NCI-H1092 treated with DMSO at 0.1 percent for 48 hours (cell line): ENCODE results near the gene ITK.

Experiments
- DNase-seq: peaks from one replicate; lab custom pipeline; 2025; lab: John Stamatoyannopoulos, UW

The ITK gene

DNA sequence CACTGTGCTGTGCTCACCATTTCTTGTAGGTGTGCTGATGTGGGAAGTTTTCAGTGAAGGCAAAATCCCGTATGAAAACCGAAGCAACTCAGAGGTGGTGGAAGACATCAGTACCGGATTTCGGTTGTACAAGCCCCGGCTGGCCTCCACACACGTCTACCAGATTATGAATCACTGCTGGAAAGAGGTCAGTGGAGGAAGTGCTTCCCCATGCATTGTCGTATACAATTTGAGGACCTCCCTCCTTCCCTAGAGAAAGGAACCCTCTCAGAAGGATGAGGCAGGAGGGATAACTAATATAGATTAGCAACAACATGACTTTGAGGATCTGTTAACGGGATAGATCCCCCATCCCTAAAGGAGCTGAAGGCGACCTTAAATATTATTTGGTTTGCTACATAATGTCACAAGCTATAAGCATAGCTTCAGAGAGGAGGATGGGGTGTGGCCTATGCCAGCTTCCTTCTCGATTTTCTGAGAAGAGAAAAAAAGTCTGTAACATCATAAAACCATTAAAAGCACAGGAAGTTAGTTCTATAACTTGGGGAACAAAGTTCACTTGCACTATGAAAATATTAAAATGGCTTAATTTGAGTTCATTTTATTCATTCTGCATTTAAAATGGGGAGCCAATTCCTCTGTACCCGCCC lies 68.3 kb downstream of the ITK start:
- DNase-seq: no peak

DNA sequence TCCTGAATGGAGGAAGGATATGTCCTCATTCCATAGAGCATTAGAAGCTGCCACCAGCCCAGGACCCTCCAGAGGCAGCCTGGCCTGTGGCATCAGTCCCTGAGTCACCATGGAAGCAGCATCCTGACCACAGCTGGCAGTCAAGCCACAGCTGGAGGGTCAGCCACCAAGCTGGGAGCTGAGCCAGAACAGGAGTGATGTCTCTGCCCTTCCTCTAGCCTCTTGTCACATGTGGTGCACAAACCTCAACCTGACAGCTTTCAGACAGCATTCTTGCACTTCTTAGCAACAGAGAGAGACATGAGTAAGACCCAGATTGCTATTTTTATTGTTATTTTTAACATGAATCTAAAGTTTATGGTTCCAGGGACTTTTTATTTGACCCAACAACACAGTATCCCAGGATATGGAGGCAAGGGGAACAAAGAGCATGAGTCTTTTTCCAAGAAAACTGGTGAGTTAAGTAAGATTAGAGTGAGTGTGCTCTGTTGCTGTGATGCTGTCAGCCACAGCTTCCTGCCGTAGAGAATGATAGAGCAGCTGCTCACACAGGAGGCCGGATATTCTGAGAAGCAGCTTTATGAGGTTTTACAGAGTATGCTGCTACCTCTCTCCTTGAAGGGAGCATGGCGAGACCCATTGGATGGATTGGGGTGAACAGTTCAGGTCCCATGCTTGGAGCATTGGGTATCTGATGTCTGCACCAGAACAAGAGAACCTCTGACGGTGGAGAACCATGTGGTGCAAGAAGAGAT lies 72.2 kb downstream of the ITK start:
- no peak for DNase-seq

DNA sequence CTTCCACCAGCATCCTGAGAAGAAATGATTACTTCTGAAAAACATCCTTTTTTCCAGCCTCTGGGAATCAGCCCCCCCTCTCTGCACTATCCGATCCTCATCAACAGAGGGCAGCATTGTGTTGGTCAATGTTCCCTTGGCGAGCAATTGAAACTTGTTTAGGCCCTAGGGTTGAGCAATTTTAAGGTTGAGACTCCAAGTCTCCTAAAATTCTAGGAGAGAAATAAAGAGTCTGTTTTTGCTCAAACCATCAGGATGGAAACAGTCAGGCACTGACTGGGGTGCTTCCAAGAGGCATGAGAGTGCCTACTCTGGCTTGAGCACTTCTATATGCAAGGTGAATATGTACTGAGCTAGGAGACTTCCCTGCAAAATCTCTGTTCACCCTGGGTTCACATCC lies 72.9 kb downstream of the ITK start:
- no peak for DNase-seq

DNA sequence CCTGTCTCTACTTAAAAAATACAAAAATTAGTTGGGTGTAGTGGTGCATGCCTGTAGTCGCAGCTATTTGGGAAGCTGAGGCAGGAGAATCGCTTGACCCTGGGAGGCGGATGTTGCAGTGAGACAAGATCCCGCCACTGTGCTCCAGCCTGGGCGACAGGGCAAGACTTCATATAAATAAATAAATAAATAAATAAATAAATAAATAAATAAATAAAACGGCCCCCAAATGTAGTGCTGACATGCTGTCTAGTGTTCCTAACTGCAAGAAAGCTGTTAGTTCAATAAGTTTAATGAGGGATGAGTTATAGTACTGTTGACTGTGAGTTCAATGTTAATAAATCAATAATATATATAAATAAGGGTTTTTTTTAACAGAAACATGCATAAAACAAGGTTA lies 77.8 kb downstream of the ITK start:
- no peak for DNase-seq

DNA sequence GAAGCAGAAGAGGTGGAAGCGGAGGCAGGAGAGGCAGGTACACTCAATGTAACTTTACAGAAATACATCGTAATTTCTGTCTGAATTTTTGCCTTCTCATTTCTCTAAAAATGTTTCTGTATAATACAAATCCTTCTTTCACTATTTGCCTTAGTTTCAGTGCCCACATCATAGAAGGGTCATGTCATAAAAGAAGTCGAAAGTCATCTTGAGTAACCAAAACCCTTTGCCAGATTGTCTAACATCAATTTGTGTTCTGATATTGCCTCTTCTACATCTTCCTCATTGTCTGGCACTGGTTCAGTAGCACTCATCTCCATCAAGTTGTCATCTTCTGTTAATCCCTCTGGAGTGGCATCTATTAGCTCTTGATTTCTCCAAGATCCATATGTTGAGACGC lies 79.1 kb downstream of the ITK start:
- DNase-seq: no peak

DNA sequence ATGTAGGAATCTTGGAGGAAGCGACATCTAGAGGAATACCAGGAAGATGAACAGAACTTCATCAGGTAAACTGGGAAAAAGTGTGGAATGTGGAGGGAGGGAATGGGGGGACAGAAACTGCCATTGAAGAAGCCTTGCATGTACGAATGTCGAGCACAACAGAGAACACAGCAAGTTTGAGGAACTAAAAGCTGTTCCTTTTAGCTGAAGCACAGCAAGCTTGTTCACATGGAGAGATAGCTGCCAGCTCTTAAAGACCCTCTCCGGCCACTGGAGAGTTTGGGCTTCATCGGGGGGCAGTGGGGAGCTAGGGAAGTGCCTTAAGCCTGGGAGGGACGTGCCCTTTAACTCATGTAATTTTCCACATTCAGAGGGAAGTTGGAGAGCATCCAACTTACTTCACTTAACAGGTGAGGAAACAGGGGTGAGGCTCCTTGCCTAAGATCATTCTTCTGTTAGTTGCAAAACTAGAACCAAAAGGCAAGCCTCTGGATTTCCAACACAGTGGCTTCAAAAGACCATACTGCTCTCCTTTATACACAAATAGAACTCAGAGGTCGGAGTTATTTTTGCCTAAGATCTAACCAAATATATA lies 83.0 kb downstream of the ITK start:
- no peak for DNase-seq

DNA sequence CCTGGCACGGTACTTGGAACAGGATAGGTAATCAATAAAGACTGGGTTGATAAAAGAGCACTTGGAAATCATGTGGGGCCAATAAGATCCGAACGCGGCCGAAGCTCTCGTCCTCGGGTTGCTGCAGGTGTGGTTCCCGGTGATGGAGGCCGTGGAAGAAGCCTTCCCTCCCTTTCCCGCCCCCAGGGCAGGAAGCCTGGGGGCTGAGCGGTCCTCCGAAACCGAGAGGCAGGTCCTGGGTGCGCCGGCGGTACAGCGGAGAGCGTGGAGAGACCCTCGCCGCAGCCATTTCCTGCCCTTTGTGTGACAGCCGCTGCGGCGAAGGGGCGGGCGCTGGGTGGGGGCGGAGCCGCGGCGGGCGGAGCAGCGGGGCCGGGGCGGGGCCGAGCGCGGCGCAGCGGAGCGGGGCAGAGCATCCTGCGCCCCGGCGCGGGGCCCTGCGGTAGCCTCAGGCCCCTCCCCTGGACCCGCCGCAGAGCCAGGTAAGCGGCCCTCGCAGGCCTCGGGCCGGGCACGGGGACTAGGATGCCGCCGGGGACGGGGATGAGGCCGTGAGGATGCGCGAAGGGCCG lies 85.2 kb downstream of the ITK start, which contains the start of gene CYFIP2:
TSS of gene CYFIP2 (plus strand) at position 410 of the 572 bp plus-strand sequence. CDS start 19,239 bp downstream, outside the sequence.
- DNase-seq: peak; percentile 49

DNA sequence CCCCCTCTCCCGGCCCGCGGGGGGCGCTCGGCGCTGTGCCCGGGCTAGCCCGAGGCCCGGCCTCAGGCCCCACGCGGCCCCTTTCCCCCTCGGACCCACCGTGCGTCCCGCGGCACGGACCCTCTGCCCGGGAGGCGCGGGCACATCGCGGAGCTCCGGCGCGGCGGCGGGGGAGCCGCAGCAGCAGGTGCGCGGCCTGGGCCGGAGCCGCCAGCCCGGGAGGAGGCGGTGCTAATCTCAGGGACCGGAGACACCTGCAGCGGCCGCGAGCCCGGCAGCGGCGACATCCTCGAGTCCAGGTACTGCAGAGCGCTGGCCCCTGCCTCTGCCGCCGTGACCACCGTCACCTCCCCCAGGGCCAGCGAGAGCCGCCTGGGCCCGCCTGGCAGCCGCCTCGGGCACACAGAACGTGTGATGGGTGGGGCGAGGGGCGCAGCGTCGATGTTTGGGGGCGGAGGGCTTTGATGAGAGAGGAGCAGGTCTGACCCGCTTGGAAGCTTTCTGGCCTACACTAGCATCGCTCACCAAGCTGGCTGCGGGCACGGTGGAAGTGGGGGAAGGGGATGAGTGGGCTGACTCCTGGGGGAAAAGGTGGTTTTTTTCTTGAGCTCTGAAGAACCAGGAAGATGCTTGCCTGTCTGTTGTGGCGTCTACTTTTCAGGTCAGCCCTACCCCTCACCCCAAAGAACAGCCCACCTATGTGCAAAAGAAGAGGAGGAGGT lies 85.8 kb downstream of the ITK start:
- peak; percentile 32 for DNase-seq

DNA sequence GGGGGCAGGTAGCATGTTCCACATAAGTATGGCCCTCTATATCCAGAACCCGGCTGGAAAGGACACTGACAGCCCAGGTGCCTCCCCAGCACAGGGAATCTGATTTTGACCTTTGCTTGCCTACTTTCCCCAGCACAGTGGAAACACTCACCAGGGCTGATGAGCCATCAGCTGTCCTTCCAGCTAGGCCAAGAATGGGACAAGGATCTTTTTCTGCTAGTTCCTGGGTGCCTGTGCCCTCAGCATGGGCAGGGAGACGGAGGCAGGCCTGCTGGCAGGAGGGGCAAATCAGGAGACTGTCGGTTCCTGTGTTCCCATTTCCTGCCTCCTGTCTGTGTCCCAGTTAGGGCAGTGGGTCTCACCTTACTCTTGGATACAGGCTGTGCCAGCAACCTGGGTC lies 86.4 kb downstream of the ITK start:
- DNase-seq: no peak

DNA sequence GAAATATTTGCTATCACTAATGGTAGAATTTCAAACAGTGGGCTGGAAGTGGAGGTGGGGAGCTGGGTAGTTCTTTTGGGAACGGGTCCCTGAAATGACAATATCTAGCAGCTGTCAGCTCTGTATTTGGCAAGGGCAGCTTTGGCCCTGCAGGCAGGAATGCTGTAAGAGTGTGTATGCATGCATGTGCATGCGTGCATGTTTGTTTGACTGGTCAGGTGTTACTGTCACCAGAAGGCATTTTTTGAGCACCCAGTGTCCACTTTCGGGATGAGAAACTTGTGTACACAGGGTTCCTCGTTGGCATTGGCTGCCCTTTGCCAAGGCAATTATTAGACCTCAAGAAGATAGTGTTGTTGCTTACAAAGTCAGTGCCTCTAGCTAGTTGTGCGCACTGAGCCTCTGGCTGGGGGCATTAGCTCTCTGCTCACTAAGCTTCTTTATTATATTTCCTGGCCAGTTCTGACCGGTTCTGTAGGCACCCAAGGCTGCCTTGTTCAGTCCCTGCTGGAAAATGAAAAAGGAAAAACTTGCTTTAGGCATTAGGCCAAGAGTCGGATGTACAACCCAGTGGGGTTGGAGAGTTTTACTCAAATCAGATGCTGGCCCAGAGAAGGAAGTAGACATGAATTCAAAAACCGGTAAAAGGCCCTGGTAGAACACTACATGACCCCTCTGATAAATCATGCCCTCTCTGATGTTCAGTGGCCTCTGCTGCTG lies 87.3 kb downstream of the ITK start:
- no peak for DNase-seq

DNA sequence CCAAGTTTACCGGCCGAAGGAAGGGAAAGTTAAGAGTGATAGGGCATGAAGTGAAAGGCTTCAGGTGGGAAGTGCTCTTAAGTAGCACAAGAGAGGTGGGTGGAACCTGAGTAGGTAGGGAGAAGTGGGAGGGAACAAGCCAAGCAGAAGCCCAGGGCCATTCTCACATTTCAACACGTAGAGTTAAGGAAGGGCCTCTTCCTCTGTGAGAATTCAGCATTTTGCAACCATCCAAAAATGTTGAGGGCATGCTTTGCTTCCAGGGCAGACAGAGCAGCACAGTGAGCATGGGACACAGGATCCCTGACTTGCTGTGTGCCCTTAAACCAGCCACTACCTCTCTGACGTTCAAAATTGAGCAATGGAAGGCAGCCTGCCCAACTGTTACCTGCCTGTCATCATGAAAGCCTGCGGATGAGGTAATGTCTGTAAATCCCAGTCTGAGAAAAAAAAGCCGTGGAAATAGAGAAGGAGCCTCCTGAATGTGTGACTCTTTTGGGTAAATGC lies 88.6 kb downstream of the ITK start:
- no peak for DNase-seq

DNA sequence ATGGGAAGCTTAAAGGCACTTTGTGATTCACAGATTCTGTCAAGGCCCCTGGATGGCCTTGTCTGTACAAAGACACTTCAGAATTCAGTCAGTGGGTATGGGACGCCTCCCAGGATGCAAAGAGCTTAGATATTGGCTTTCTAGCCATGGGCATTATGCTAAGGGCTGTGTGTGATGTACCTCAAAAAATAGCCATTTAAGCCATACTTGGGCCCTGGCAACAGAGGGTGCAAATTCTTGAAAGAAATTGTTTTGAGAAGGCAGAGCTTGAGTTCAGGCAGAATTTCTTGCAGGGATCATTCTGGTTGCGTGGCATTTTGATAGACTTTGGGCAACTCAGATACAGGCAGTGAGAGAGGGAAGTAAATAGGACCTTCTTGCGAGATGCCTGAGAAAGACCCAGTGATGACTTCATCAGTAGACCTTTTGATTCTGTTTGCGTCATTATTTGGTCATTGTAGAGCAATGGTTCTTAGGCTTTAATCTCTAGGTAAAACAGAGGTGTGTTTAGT lies 89.2 kb downstream of the ITK start:
- DNase-seq: no peak

DNA sequence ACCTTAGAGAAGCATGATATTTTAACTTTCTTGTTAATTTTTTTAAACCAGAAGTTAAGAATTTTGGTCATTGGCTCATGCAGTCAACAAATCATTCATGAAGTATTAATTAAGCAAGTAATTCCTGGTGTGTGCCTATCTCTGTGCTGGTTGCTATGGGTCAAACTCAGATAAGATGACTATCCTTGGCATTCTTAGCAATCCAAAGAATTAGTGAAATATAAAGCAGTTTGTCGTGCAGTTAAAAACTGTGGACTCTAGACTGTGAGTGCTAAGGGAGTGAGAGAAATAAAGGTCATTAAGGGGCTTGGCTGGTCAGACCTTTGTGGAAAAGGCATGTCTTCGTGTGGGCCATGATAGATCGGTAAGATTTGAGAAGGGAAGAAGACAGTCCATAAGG lies 90.1 kb downstream of the ITK start:
- DNase-seq: no peak

DNA sequence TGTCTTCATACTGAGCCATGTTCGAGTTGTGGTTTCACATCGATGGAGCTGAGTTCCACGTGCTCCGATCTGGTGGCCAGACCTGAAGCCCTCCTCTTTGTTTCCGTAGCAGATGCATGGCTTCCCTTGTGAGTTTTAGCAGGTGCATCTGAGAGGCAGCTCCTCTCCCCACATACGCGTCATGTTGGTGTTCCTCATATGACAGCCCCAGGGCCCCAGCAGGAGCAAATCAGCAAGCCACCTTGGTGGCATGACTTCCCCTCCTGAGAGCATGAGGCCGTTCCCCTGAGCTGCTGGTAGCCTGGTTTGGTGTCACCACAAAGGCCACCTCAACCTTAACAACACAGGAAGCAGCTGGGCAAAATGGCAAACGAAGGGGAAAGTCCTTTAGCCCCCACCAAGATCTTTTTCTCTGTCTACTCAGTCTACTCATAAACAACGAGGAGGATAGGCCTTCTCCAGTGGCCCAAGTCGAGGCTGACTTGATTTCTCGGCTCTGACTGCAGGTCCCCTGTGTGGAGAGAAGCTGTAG lies 91.2 kb downstream of the ITK start:
- no peak for DNase-seq

DNA sequence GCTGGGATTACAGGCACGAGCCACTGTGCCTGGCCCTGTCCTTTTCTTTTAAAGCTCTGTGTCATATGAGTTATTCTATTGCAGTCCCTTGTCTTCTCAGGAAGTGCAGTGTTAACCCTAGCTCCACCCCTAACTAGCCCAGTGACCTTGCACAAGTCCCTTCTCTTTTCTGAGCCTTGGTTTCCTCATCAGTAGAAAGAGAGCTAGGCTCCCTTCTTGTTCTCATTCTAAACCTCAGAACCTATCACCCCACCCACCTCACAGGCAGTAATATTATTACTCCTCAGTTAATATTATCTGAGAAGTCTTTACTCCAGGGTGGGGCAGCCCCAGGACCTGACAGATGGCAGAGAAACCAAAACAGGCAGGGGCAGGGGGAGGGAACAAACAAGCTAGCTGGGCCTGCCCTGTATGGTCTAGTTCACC lies 92.5 kb downstream of the ITK start:
- no peak for DNase-seq

DNA sequence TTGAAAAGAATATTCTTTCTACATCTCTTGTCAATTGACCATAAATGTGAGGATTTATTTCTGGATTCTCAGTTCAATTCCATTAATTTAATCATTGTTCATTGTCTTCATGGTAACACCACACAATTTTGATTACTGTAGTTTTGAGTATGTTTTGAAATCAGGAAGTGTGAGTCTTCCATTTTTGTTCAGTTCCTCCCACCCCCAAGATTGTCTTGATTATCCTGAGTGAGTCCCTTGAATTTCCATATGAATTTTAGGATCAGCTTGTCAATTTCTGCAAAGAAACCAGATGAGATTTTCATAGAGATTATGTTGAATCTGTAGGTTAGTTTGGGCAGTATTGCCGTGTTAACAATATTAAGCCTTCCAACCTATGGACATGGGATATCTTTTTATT lies 94.8 kb downstream of the ITK start:
- DNase-seq: no peak

DNA sequence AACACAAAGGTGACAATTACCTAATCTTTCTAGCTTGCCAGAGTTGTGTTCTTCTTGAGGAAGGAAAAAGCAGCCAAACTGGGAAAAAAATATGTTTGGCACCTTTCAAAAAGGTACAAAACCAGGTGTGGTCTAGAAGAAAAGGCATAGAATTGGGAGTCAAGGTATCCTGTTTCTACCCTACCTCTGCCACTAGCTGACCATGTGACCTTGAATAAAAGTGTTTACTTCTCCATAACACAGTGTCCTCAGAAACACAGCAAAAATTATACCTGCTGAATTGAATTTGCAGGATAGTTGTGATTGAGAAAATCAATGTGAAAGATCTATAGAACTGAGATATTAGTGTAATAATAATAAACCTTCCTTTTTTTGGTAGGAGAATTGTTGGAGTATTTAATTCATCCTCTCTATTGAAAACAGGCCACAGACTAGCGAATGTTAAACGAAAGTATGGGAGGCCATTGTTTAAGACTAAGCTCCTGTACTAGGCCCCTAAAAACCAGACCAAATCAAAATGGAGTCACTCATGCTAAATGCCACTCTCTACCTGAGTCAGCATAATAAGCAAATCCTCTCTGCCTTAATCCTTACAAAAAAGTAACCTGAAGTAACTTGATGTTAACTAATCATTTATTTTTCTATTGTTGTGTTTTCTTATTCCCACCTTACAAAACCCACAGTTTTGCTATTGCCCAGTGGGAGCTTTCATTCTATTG lies 97.8 kb downstream of the ITK start:
- no peak for DNase-seq

DNA sequence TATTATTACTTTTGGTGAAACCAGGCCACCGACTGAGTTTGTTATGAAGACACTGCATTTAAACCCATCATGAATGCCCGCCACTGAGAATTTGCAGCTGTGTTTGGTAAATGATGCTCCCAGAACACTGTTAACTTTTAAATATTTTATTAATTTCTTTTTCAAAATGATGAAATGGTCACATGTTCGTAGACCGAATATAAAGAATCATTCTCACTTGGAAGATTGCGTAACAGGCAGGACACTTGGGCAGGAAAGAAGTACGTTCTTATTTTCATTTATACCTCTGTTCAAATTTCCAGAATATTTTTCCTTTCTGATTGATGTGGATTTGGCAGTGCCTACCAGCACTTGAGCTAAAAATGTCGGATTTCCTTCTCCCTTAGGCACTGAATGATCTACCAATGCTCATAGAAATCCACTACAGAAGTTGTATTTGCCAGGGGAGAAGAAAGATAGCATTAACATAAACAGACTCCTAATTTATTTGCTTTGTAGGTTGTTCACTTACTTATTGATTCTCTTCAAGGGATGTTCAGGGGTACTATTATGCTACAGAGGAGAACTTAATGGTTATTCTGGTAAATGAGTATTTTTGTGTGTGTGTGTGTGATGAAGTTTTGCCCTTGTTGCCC lies 99.1 kb downstream of the ITK start:
- no peak for DNase-seq

DNA sequence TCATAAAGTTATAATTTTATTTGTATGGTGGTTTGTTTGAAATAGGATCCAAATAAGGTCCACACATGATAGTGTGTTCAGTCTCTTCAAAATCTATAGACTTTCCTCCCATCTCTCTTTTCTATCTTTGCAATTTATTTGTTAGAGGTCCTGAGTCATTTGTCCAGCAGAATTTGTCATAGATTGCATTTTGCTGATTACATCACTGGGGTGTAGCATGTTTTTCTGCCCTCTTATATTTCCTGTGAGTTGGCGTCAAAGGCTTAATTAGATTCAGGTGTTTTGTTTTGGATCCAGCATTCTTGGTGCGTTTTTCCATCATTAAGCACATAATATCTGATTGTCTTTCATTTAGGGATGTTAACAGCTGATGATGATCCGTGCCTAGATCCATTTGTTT lies 100.3 kb downstream of the ITK start:
- no peak for DNase-seq

DNA sequence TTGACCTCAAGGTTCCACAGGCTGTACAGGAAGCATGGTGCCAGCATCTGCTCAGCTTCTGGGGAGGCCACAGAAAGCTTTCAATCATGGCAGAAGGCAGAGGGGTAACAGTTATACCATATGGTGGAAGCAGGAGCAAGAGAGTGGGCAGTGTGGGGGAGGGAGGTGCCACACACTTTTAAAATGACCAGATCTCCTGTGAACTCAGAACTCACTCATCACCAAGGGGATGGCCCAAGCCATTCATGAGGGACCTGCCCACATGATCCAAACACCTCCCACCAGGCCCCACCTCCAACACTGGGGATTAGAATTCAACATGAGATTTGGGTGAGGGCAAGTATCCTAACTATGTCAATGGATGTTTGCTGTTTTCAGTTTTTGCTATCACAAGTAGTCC lies 101.5 kb downstream of the ITK start:
- no peak for DNase-seq
